ENCODE results near the gene CFDP1. TPM values are rescaled to one million over a fixed set of nuclear protein-coding genes. Genes with fewer than 3 reads are reported as not detected.
A peak's percentile ranks its signal among the peaks of the same experiment; 100 is the strongest.

CFDP1 gene
- polyA plus RNA-seq, 1 donor (not counting 4 experiments of a cell fraction or from before 2014, with no cell fraction given), result 42.1 TPM

- no peaks in the 10 kb centered on the region for H3K79me2 ChIP-seq (ENCODE audit: control insufficient read depth, insufficient read depth, low read length)
- H3K4me2 ChIP-seq (ENCODE audit: control insufficient read depth, extremely low read depth, insufficient read depth, low read depth, low read length), result no peak overlapping the region
- H2AFZ ChIP-seq (ENCODE audit: control insufficient read depth, low read length), result no peak overlapping the region
- no peaks in the 10 kb centered on the region for H3K9me3 ChIP-seq (ENCODE audit: control insufficient read depth, low read depth, low read length)
- DNase-seq (ENCODE audit: low read depth, low spot score) (no peak), FAIRE-seq (no peak)
- no peaks in the 10 kb centered on the region for H3K4me1 ChIP-seq (ENCODE audit: control insufficient read depth, extremely low read depth, insufficient read depth, low read length)
- H3K9me1 ChIP-seq (ENCODE audit: control insufficient read depth, extremely low read depth, insufficient read depth, low read length), result no peaks in the 10 kb centered on the region
- H3K36me3 ChIP-seq (ENCODE audit: control insufficient read depth in 2 of 2, extremely low read depth in 1 of 2, insufficient read depth in 2 of 2, low read length in 2 of 2), result peaks cover 0 to 3% of the 10 kb centered on the region in 2 experiments
- H3K4me3 ChIP-seq (ENCODE audit: control insufficient read depth in 2 of 3, extremely low read depth in 1 of 3, insufficient read depth in 2 of 3, low read depth in 1 of 3, low read length in 3 of 3), result no peak overlapping the region
- H3K27ac ChIP-seq (ENCODE audit: control insufficient read depth, insufficient read depth, low read length), result no peak overlapping the region
- TF ChIP-seq CTCF (optimal IDR thresholded peaks at IDR 0.05 in 1 of 3, IDR thresholded peaks at IDR 0.05 in 1 of 3, conservative IDR thresholded peaks at IDR 0.05 in 1 of 3; ENCODE audit: extremely low read depth in 1 of 3, insufficient read depth in 2 of 3, low read length in 3 of 3) (no peak), EZH2 (IDR thresholded peaks at IDR 0.05; ENCODE audit: low read length) (no peak)
- H3K27me3 ChIP-seq (ENCODE audit: control insufficient read depth, extremely low read depth, insufficient read depth, low read length), result no peaks in the 10 kb centered on the region
- no peak overlapping the region for H3K9ac ChIP-seq (ENCODE audit: control insufficient read depth, extremely low read depth, insufficient read depth, low read length)
- H4K20me1 ChIP-seq (ENCODE audit: control insufficient read depth, extremely low read depth, insufficient read depth, low read length), result no peaks in the 10 kb centered on the region
- dilution Hi-C loops (cut with MboI; ENCODE audit: extremely low pct_ligation_motif_present, low sequenced_read_pairs), result no loop called here
These were observed 10.0 kb upstream of the CFDP1 start for GRCh38 chr16:75443298-75443697.

- Histone ChIP-seq H3K27me3 (ENCODE audit: control insufficient read depth, extremely low read depth, insufficient read depth, low read length) (no peaks in the 10 kb centered on the region), H3K27ac (ENCODE audit: control insufficient read depth, insufficient read depth, low read length) (peak overlapping the region; percentile 99), H2AFZ (ENCODE audit: control insufficient read depth, low read length) (peak overlapping the region; percentile 100), H3K4me1 (ENCODE audit: control insufficient read depth, extremely low read depth, insufficient read depth, low read length) (peaks cover 9% of the 10 kb centered on the region), H3K4me2 (ENCODE audit: control insufficient read depth, extremely low read depth, insufficient read depth, low read depth, low read length) (peak overlapping the region; percentile 99), H3K9me3 (ENCODE audit: control insufficient read depth, low read depth, low read length) (no peaks in the 10 kb centered on the region), H3K9ac (ENCODE audit: control insufficient read depth, extremely low read depth, insufficient read depth, low read length) (peak overlapping the region; percentile 99), H4K20me1 (ENCODE audit: control insufficient read depth, extremely low read depth, insufficient read depth, low read length) (no peaks in the 10 kb centered on the region), H3K4me3 (ENCODE audit: control insufficient read depth in 2 of 3, extremely low read depth in 1 of 3, insufficient read depth in 2 of 3, low read depth in 1 of 3, low read length in 3 of 3) (peak overlapping the region; percentile 90 to 96 (median 92)), H3K36me3 (ENCODE audit: control insufficient read depth in 2 of 2, extremely low read depth in 1 of 2, insufficient read depth in 2 of 2, low read length in 2 of 2) (no peaks in the 10 kb centered on the region), H3K9me1 (ENCODE audit: control insufficient read depth, extremely low read depth, insufficient read depth, low read length) (no peaks in the 10 kb centered on the region), H3K79me2 (ENCODE audit: control insufficient read depth, insufficient read depth, low read length) (peaks cover 41% of the 10 kb centered on the region)
- FAIRE-seq (peak; percentile 39), DNase-seq (ENCODE audit: low read depth, low spot score) (peak; percentile 36)
- dilution Hi-C loops (cut with MboI; ENCODE audit: extremely low pct_ligation_motif_present, low sequenced_read_pairs), result no loop called here
- no peak for TF ChIP-seq CTCF (optimal IDR thresholded peaks at IDR 0.05 in 1 of 3, IDR thresholded peaks at IDR 0.05 in 1 of 3, conservative IDR thresholded peaks at IDR 0.05 in 1 of 3; ENCODE audit: extremely low read depth in 1 of 3, insufficient read depth in 2 of 3, low read length in 3 of 3)
- TF ChIP-seq EZH2 (IDR thresholded peaks at IDR 0.05; ENCODE audit: low read length), result no peak
These were observed 570 bp upstream of the CFDP1 start for GRCh38 chr16:75433732-75434413.

Measured in keratinocyte (primary cell).